T-cell (primary cell): ENCODE results near the gene GRIP2. TPM values are rescaled to one million over a fixed set of nuclear protein-coding genes. Genes with fewer than 3 reads are reported as not detected.

Experiments used
- ATAC-seq, 4 experiments: fragments of 200-7000 bp in 3 of 4; fragments of 150-1000 bp in 1 of 4; cut with Tn5 transposase; replicated peaks in 1 of 4; 1 replicate in 3 of 4; 2 replicates in 1 of 4; pipeline ENCODE4 v1.10.0; 2021; ENCODE audit warnings: moderate library complexity in 3 of 4, mild to moderate bottlenecking in 2 of 4, moderate number of reproducible peaks in 1 of 4
- CTCF ChIA-PET, 2 donors: fragments of 300-600 bp; sonication (Branson Sonifier 250); formaldehyde crosslinking; loops; one replicate each; lab custom pipeline; 2022; ENCODE audit warnings: antibody characterized with exemption in 2 of 2; lab: Charles Lee
- POLR2A ChIA-PET, 2 donors: fragments of 300-600 bp; sonication (Branson Sonifier 250); formaldehyde crosslinking; loops; one replicate each; lab custom pipeline; 2022; ENCODE audit warnings: antibody characterized with exemption in 2 of 2; lab: Charles Lee
- DNase-seq, 35 experiments: peaks; one replicate each; pipeline versions ENCODE4 v3.0.0 to v3.0.0-alpha.2; 2013 to 2023
- H3K27ac ChIP-seq: one replicate; pipeline ENCODE4 v1.5.1; 2013; ENCODE audit warnings: low read length
- H3K27me3 ChIP-seq, 2 experiments: replicated peaks in 1 of 2; 1 replicate in 1 of 2; 2 replicates in 1 of 2; pipeline versions ENCODE4 v1.6.1 to v1.7.0; 2013; ENCODE audit warnings: low read length in 1 of 2, mixed read lengths in 1 of 2; ENCODE audit not compliant: control insufficient read depth in 2 of 2, insufficient read depth in 2 of 2; ENCODE audit errors: extremely low read depth in 1 of 2
- H3K36me3 ChIP-seq, 2 donors: 1 replicate in 1 of 2; 2 replicates in 1 of 2; pipeline versions ENCODE4 v1.6.1 to v1.7.0; 2013; ENCODE audit warnings: low read length in 1 of 2; ENCODE audit not compliant: control insufficient read depth in 2 of 2, insufficient read depth in 1 of 2; ENCODE audit errors: extremely low read depth in 1 of 2
- H3K4me1 ChIP-seq, 2 experiments: 1 replicate in 1 of 2; 2 replicates in 1 of 2; pipeline versions ENCODE4 v1.6.1 to v1.7.0; 2013; ENCODE audit warnings: low read length in 2 of 2, mixed read lengths in 1 of 2; ENCODE audit not compliant: insufficient read depth in 2 of 2, control insufficient read depth in 1 of 2; ENCODE audit errors: extremely low read depth in 1 of 2
- H3K4me3 ChIP-seq, 2 donors: 1 replicate in 1 of 2; 2 replicates in 1 of 2; pipeline versions ENCODE4 v1.5.1 to v1.7.0; 2013; ENCODE audit warnings: mild to moderate bottlenecking in 2 of 2, low read length in 1 of 2, moderate library complexity in 1 of 2; ENCODE audit not compliant: control insufficient read depth in 1 of 2; ENCODE audit errors: extremely low read depth in 1 of 2
- H3K9me3 ChIP-seq: 2 replicates; pipeline ENCODE4 v1.7.0; 2013
- H3K27ac Mint-ChIP-seq, 2 donors: one replicate each; pipeline ENCODE4 v1.8.0; 2020 to 2021; ENCODE audit warnings: mild to moderate bottlenecking in 2 of 2, mixed read lengths in 2 of 2
- H3K27me3 Mint-ChIP-seq, 2 donors: one replicate each; pipeline ENCODE4 v1.8.0; 2021 to 2022; ENCODE audit warnings: mixed read lengths in 2 of 2
- H3K36me3 Mint-ChIP-seq: one replicate; pipeline ENCODE4 v1.8.0; 2021; ENCODE audit warnings: mixed read lengths
- H3K4me1 Mint-ChIP-seq, 3 donors: one replicate each; pipeline ENCODE4 v1.8.0; 2020 to 2022; ENCODE audit warnings: mixed read lengths in 3 of 3, mild to moderate bottlenecking in 1 of 3
- H3K4me3 Mint-ChIP-seq, 3 donors: one replicate each; pipeline ENCODE4 v1.8.0; 2020 to 2022; ENCODE audit warnings: mild to moderate bottlenecking in 3 of 3, mixed read lengths in 3 of 3, moderate library complexity in 3 of 3
- H3K9me3 Mint-ChIP-seq, 3 donors: one replicate each; pipeline ENCODE4 v1.8.0; 2020 to 2022; ENCODE audit warnings: mixed read lengths in 3 of 3
- WGBS: methylation state at CpG from one replicate; pipeline ENCODE4 v1.1.5; 2013; ENCODE audit warnings: missing lambda C conversion rate; ENCODE audit not compliant: insufficient coverage; 5-methylcytosine and 5-hydroxymethylcytosine counted together
- total RNA-seq, 35 experiments: library from RNA in 6 of 35; stranded (reverse) in 6 of 35; fragments of 120-200 nt in 1 of 35; gene quantifications; one replicate each; pipeline versions ENCODE4 v1.2.1 to v1.2.4 and lab custom pipeline; 2013 to 2026

The GRIP2 gene
- total RNA-seq, 5 donors from 2014 or later (not counting 1 experiment from before 2014, with no cell fraction given), result 0.20 TPM; not detected in 4

- Mint-ChIP-seq H3K4me1 (no peaks in the 10 kb centered on the region), H3K36me3 (peaks cover 67% of the 10 kb centered on the region), H3K4me3 (no peak overlapping the region), H3K27me3 (no peaks in the 10 kb centered on the region), H3K9me3 (no peaks in the 10 kb centered on the region), H3K27ac (no peak overlapping the region)
- ATAC-seq (no peak), DNase-seq (no peak)
- H3K4me1 ChIP-seq, result no peaks in the 10 kb centered on the region
- ChIA-PET POLR2A (interaction anchor here in 1 of 2 donors (0.6 kb wide), 1 partner anchor 128 kb away, joined by 4 read pairs; no protein-coding TSS in a partner anchor), CTCF (no interaction called here)
- H3K4me3 ChIP-seq, result no peak overlapping the region
- 96% methylated on average over 3 of the region's 3 CpGs for WGBS
- H3K36me3 ChIP-seq, result peaks cover 24 to 88% of the 10 kb centered on the region in 2 donors
- H3K9me3 ChIP-seq, result no peaks in the 10 kb centered on the region
- no peak overlapping the region for H3K27ac ChIP-seq
- no peaks in the 10 kb centered on the region for H3K27me3 ChIP-seq
These were observed 89.6 kb downstream of the GRIP2 start for GRCh38 chr3:14450506-14450905.

- Histone ChIP-seq H3K9me3 (no peaks in the 10 kb centered on the region), H3K27me3 (no peaks in the 10 kb centered on the region), H3K4me1 (no peaks in the 10 kb centered on the region), H3K36me3 (peaks cover 27 to 89% of the 10 kb centered on the region in 2 donors), H3K4me3 (no peak overlapping the region), H3K27ac (no peak overlapping the region)
- no peak overlapping the region for H3K27ac Mint-ChIP-seq
- no peak for DNase-seq
- no peaks in the 10 kb centered on the region for H3K27me3 Mint-ChIP-seq
- CTCF ChIA-PET, result no interaction called here
- H3K4me3 Mint-ChIP-seq, result no peak overlapping the region
- POLR2A ChIA-PET, result no interaction called here
- 93% methylated on average over 11 of the region's 15 CpGs for WGBS
- H3K36me3 Mint-ChIP-seq, result peaks cover 64% of the 10 kb centered on the region
- no peak for ATAC-seq
- H3K4me1 Mint-ChIP-seq, result no peaks in the 10 kb centered on the region
- H3K9me3 Mint-ChIP-seq, result no peaks in the 10 kb centered on the region
These were observed 91.1 kb downstream of the GRIP2 start for GRCh38 chr3:14448756-14449727.

GRCh38 chr3:14448063-14448462 lies 92.1 kb downstream of the GRIP2 start:
- POLR2A ChIA-PET, result no interaction called here
- CTCF ChIA-PET, result no interaction called here
- 89% methylated on average over 3 of the region's 4 CpGs for WGBS

GRCh38 chr3:14446988-14447570 lies 93.1 kb downstream of the GRIP2 start:
- Histone ChIP-seq H3K4me1 (peaks cover 0 to 4% of the 10 kb centered on the region in 2 experiments), H3K36me3 (peaks cover 22 to 77% of the 10 kb centered on the region in 2 donors), H3K27ac (no peak overlapping the region), H3K27me3 (no peaks in the 10 kb centered on the region), H3K4me3 (no peak overlapping the region), H3K9me3 (no peaks in the 10 kb centered on the region)
- CTCF ChIA-PET, result interaction anchor here in 1 of 2 donors (0.6 kb wide), 1 partner anchor 14 kb away, joined by 6 read pairs; no protein-coding TSS in a partner anchor
- no peak for ATAC-seq
- H3K4me1 Mint-ChIP-seq, result no peaks in the 10 kb centered on the region
- no peak overlapping the region for H3K27ac Mint-ChIP-seq
- no peak for DNase-seq
- POLR2A ChIA-PET, result interaction anchor here in 1 of 2 donors (0.6 kb wide), 2 partner anchors 313 to 1580 kb away, joined by 4 to 7 read pairs; no protein-coding TSS in a partner anchor
- peaks cover 59% of the 10 kb centered on the region for H3K36me3 Mint-ChIP-seq
- H3K27me3 Mint-ChIP-seq, result no peaks in the 10 kb centered on the region
- no peaks in the 10 kb centered on the region for H3K9me3 Mint-ChIP-seq
- WGBS, result 83% methylated on average over 1 of the region's 1 CpG
- H3K4me3 Mint-ChIP-seq, result no peak overlapping the region

More at GRCh38 chr3:14448063-14448462, 92.1 kb downstream of the GRIP2 start:
- Histone ChIP-seq H3K4me1 (no peaks in the 10 kb centered on the region), H3K9me3 (no peaks in the 10 kb centered on the region), H3K27me3 (no peaks in the 10 kb centered on the region), H3K4me3 (no peak overlapping the region), H3K36me3 (peaks cover 24 to 86% of the 10 kb centered on the region in 2 donors), H3K27ac (no peak overlapping the region)
- H3K27ac Mint-ChIP-seq, result no peak overlapping the region
- ATAC-seq (no peak), DNase-seq (no peak)
- no peaks in the 10 kb centered on the region for H3K27me3 Mint-ChIP-seq
- H3K9me3 Mint-ChIP-seq, result no peaks in the 10 kb centered on the region
- no peak overlapping the region for H3K4me3 Mint-ChIP-seq
- no peaks in the 10 kb centered on the region for H3K4me1 Mint-ChIP-seq
- peaks cover 59% of the 10 kb centered on the region for H3K36me3 Mint-ChIP-seq

GRCh38 chr3:14445773-14446172 lies 94.4 kb downstream of the GRIP2 start:
- Mint-ChIP-seq H3K4me3 (no peak overlapping the region), H3K27ac (no peak overlapping the region), H3K4me1 (no peaks in the 10 kb centered on the region), H3K36me3 (peaks cover 53% of the 10 kb centered on the region), H3K27me3 (no peaks in the 10 kb centered on the region), H3K9me3 (no peaks in the 10 kb centered on the region)
- H3K4me1 ChIP-seq, result peaks cover 0 to 12% of the 10 kb centered on the region in 2 experiments
- POLR2A ChIA-PET, result interaction anchor here in 1 of 2 donors (0.7 kb wide), 1 partner anchor 1769 kb away, joined by 3 read pairs; no protein-coding TSS in a partner anchor
- 100% methylated on average over 4 of the region's 4 CpGs for WGBS
- peaks cover 19 to 65% of the 10 kb centered on the region in 2 donors for H3K36me3 ChIP-seq
- H3K9me3 ChIP-seq, result no peaks in the 10 kb centered on the region
- H3K4me3 ChIP-seq, result no peak overlapping the region
- H3K27ac ChIP-seq, result no peak overlapping the region
- no peaks in the 10 kb centered on the region for H3K27me3 ChIP-seq
- no peak for ATAC-seq
- no peak for DNase-seq
- CTCF ChIA-PET, result no interaction called here

GRCh38 chr3:14444380-14444779 lies 95.8 kb downstream of the GRIP2 start:
- H3K27ac Mint-ChIP-seq, result no peak overlapping the region
- no peaks in the 10 kb centered on the region for H3K27me3 Mint-ChIP-seq
- H3K9me3 Mint-ChIP-seq, result no peaks in the 10 kb centered on the region
- H3K9me3 ChIP-seq, result no peaks in the 10 kb centered on the region
- ChIA-PET POLR2A (no interaction called here), CTCF (no interaction called here)
- H3K4me3 Mint-ChIP-seq, result no peak overlapping the region
- H3K36me3 Mint-ChIP-seq, result peaks cover 47% of the 10 kb centered on the region
- no peak for ATAC-seq
- H3K36me3 ChIP-seq, result peaks cover 13 to 54% of the 10 kb centered on the region in 2 donors
- no peak overlapping the region for H3K4me3 ChIP-seq
- H3K4me1 ChIP-seq, result peaks cover 0 to 26% of the 10 kb centered on the region in 2 experiments
- no peak overlapping the region for H3K27ac ChIP-seq
- peaks cover 8 to 12% (median 10%) of the 10 kb centered on the region in 3 donors for H3K4me1 Mint-ChIP-seq
- WGBS, result 92% methylated on average over 6 of the region's 6 CpGs
- no peak for DNase-seq
- no peaks in the 10 kb centered on the region for H3K27me3 ChIP-seq
